ENCODE results near the gene ZNF500.

The ZNF500 gene

DNA sequence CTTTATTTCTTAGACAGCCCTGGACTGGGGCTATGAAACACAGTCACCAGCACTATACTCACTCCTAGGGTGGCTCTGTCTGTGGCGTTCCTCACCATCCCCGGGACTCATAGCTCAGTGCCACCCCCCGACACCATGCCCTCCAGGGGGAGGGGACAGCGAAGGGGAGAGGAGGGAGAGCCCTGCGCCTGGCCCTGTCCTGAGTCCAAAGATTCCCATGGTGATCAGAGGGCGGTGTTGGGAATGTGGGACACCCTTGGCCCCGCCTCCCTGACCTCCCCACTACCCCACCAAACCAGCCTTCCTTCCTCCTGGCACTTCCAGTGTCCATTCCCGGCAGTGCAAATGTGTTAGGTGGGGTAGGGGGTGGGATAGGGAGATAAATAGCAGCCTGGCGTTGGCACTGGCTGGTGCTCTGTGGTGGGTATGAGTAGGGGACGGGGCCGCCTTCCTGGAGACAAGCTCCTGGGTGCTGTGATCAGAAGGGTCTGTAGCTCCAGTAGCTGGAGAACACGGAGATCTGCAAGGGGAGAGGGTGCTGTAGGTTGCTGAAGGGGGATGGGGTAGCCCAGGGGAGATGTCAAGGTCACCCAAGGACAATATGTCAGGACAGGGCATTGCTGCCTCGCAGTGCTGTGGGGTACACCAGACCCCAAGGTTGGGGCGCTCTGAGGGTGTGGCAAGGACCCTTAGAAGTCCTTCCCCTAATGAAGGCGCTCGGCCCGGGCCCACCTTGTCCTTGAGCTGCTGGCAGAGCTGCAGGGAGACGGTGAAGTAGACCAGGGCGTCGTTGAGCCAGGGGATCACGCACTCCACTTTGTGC is 30.2 kb upstream of the ZNF500 start:
- no peak overlapping the region for H3K4me3 ChIP-seq (ENCODE audit: low read depth, low read length)
- no peak for DNase-seq (ENCODE audit: low read depth)
- TF ChIP-seq, protein P1, sequence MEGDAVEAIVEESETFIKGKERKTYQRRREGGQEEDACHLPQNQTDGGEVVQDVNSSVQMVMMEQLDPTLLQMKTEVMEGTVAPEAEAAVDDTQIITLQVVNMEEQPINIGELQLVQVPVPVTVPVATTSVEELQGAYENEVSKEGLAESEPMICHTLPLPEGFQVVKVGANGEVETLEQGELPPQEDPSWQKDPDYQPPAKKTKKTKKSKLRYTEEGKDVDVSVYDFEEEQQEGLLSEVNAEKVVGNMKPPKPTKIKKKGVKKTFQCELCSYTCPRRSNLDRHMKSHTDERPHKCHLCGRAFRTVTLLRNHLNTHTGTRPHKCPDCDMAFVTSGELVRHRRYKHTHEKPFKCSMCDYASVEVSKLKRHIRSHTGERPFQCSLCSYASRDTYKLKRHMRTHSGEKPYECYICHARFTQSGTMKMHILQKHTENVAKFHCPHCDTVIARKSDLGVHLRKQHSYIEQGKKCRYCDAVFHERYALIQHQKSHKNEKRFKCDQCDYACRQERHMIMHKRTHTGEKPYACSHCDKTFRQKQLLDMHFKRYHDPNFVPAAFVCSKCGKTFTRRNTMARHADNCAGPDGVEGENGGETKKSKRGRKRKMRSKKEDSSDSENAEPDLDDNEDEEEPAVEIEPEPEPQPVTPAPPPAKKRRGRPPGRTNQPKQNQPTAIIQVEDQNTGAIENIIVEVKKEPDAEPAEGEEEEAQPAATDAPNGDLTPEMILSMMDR (IDR thresholded peaks at IDR 0.05; ENCODE audit: insufficient read depth, low read depth, low read length, missing control alignments): no peak

DNA sequence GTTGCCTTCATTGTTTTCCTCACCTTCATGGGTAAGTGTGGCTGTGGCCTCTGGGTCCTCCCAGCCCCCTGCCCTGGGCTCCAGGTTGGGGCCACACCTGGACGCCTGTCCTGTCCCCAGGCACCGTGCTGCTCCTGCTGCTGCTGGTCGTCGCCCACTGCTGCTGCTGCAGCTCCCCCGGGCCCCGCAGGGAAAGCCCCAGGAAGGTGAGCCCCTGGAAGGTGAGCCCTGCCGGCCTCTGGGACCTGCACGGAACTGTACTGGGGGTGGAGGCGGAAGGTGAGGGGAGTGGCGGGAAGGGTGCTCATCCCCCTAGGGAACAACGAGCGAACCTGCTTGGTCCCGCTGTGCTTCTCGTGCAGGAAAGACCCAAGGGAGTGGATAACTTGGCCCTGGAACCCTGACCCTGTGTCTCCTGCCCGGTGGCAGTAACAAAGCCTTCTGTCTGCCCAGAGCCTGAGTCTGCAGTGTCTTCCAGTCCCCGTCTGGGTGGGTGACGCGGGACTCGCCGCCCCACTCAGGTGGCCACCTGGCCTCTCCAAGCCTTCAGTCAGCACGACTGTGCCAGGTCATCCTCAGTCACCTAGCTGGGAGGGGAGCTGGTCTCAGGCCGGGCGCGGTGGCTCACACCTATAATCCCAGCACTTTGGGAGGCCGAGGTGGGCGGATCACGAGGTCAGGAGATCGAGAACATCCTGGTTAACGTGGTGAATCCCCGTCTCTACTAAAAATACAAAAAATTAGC is 29.0 kb upstream of the ZNF500 start:
- TF ChIP-seq, protein P1 (IDR thresholded peaks at IDR 0.05; ENCODE audit: insufficient read depth, low read depth, low read length, missing control alignments): no peak
- DNase-seq (ENCODE audit: low read depth): no peak
- H3K4me3 ChIP-seq (ENCODE audit: low read depth, low read length): no peak overlapping the region

DNA sequence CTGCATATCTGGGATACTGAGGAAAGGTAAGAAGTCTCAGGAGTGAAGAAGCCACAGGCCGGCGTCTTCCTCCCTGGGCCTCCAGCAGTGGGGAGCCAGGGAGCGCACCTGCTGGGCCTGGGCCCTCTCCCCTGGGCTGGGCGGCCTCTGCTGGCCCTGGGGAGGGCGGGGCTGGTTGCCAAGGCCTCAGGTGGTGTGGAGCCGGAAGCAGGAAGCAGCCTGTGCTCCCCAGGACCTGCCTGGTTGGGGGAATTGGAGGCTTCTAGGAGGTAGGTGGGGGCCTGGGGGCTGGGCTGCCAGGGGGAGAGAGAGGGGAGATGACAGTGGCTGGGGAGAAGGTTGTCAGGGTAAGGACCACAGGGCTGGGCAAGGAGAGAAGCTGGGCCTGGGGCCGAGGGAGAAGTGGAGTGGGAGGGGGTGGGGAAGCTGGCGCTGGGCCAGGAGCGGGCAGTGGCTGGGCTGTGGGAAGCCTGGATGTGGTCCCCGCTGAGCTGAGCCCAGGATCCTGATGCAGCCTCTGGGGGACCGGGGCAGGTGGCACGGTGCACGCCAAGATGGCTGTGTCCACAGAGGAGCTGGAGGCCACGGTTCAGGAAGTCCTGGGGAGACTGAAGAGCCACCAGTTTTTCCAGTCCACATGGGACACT is 28.3 kb upstream of the ZNF500 start, which contains the start of gene SMIM22:
SMIM22 (plus strand) TSS at position 189 of the 647 bp plus-strand sequence; CDS start at position 555, 366 bp downstream.
- no peak for DNase-seq (ENCODE audit: low read depth)
- H3K4me3 ChIP-seq (ENCODE audit: low read depth, low read length): no peak within 1 kb of the TSS
- TF ChIP-seq, protein P1 (IDR thresholded peaks at IDR 0.05; ENCODE audit: insufficient read depth, low read depth, low read length, missing control alignments): no peak

DNA sequence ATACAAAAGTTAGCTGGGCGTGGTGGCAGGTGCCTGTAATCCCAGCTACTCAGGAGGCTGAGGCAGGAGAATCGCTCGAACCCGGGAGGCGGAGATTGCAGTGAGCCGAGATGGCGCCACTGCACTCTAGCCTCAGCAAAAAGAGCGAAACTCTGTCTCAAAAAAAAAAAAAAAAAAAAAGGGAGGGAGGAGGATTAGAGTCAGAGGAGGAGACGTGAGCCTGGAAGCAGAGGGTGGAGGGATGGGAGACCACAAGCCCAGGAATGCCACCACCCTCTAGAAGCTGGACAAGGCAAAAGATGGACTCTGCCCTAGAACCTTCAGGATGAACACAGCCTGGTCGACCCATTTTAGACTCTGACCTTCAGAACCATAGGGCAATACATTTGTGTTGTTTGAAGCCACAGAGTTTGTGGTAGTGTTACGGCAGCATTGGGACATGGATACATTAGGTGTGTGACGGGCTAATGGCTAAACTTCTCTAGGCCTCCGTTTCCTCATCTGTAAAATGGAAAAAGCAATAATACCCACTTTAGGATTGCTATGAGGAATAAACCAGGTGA is 26.1 kb upstream of the ZNF500 start:
- no peak overlapping the region for H3K4me3 ChIP-seq (ENCODE audit: low read depth, low read length)
- no peak for DNase-seq (ENCODE audit: low read depth)
- TF ChIP-seq, protein P1 (IDR thresholded peaks at IDR 0.05; ENCODE audit: insufficient read depth, low read depth, low read length, missing control alignments): no peak

DNA sequence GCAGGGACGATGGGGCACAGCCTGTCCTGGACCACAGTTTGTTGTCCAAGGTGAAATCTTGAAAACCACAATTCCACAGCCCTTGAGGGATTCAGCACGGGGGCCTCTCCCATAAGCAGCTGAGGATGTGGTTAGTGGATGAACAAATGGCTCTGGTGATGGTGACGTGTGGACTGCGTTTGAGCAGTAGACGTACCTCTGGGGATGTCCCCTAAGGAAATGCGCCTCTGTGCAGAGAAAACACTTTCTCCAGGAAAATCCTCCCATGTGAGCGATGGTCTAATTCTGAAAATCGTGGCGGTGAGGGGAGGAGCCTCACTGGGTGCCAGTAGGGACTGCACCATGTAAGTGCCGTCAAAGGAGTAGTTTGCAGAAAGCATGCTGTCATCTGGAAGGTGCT is 23.9 kb upstream of the ZNF500 start:
- TF ChIP-seq, protein P1 (IDR thresholded peaks at IDR 0.05; ENCODE audit: insufficient read depth, low read depth, low read length, missing control alignments): no peak
- no peak for DNase-seq (ENCODE audit: low read depth)

DNA sequence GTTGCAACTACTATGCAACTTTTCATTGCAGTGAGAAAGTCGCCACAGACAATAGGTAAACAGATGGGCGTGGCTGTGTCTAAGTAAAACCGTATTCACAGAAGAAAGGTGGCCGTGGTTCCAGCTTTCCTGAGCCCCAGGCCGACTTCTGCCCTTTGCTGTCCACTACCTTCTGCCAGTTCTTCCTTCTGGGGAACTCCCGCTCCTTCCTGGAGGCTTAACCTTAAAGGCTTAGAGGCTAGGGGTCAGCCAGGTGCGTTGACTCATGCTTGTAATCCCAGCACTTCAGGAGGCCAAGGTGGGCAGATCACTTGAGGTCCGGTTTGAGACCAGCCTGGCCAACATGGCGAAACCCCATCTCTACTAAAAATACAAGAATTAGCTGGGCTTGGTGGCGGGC is 23.3 kb upstream of the ZNF500 start:
- TF ChIP-seq, protein P1 (IDR thresholded peaks at IDR 0.05; ENCODE audit: insufficient read depth, low read depth, low read length, missing control alignments): no peak
- no peak overlapping the region for H3K4me3 ChIP-seq (ENCODE audit: low read depth, low read length)
- DNase-seq (ENCODE audit: low read depth): no peak

More for the DNA sequence above, 23.9 kb upstream of the ZNF500 start:
- no peak overlapping the region for H3K4me3 ChIP-seq (ENCODE audit: low read depth, low read length)

All from GM12865 (cell line).